ENCODE measurements around the gene UPF3A. TPM values are rescaled to one million over a fixed set of nuclear protein-coding genes. Genes with fewer than 3 reads are reported as not detected.

Gene UPF3A
- total and polyA plus RNA-seq, 2 of the 4 experiments (the other 2 are of a cell fraction): 11.7 to 51.6 TPM

GRCh38 chr13:114303700-114304327, 22.4 kb downstream of the UPF3A start:
- Histone ChIP-seq H2BK5ac (ENCODE audit: low read depth, low read length, poor library complexity, severe bottlenecking) (no peak overlapping the region), H2AFZ (replicated peaks; ENCODE audit: low read length, poor library complexity) (no peak overlapping the region), H2BK20ac (ENCODE audit: low read depth, low read length) (no peak overlapping the region), H3K14ac (replicated peaks; ENCODE audit: low read depth, low read length) (no peak overlapping the region), H3K79me1 (ENCODE audit: low read depth in 1 of 2, low read length in 2 of 2) (peaks cover 6 to 15% of the 10 kb centered on the region in 2 experiments; a peak in 3 of 4 replicates), H4K5ac (ENCODE audit: low read depth, low read length) (no peak overlapping the region), H3K23ac (ENCODE audit: low read depth, low read length) (no peak overlapping the region), H4K8ac (ENCODE audit: low read depth in 2 of 2, low read length in 2 of 2) (no peak overlapping the region), H3K18ac (ENCODE audit: low read depth, low read length) (no peak overlapping the region), H3K27ac (ENCODE audit: insufficient read depth, low read length) (no peak overlapping the region), H2BK15ac (ENCODE audit: low read depth, low read length) (no peak overlapping the region), H2AK5ac (ENCODE audit: low read depth, low read length) (no peak overlapping the region), H3K4ac (ENCODE audit: low read depth, low read length) (no peak overlapping the region), H3K9me1 (ENCODE audit: insufficient read depth, low read length) (peaks cover 3% of the 10 kb centered on the region; the same call in 1 of the 2 replicates), H2BK120ac (ENCODE audit: low read depth, low read length) (no peak overlapping the region), H3K4me3 (ENCODE audit: insufficient read depth, low read depth, low read length) (no peak overlapping the region), H3K56ac (ENCODE audit: extremely low read depth, insufficient read depth, low read length) (no peak overlapping the region), H3K4me2 (ENCODE audit: low read depth, low read length) (no peak overlapping the region), H3K36me3 (ENCODE audit: control insufficient read depth, insufficient read depth, low read length) (peaks cover 39% of the 10 kb centered on the region), H3K27me3 (ENCODE audit: control insufficient read depth, insufficient read depth, low read length) (no peaks in the 10 kb centered on the region), H4K91ac (ENCODE audit: insufficient read depth, low read depth, low read length) (no peak overlapping the region), H3K9me3 (ENCODE audit: control insufficient read depth, insufficient read depth, low read length) (no peaks in the 10 kb centered on the region), H2AK9ac (replicated peaks; ENCODE audit: low read depth, low read length, poor library complexity) (no peak overlapping the region), H3K4me1 (ENCODE audit: control insufficient read depth, insufficient read depth, low read length) (no peaks in the 10 kb centered on the region), H3K9ac (ENCODE audit: low read depth, low read length) (no peak overlapping the region), H4K20me1 (ENCODE audit: insufficient read depth, low read length) (no peaks in the 10 kb centered on the region)
- CTCF ChIA-PET: no interaction called here
- dilution Hi-C loops (cut with HindIII; ENCODE audit: low sequenced_read_pairs, unreplicated experiment): no loop called here
- ATAC-seq (ENCODE audit: low read depth) (no peak), DNase-seq (no peak)
- TF ChIP-seq MXI1 (IDR thresholded peaks at IDR 0.05; ENCODE audit: borderline replicate concordance, low read depth, low read length): no peak
- TF ChIP-seq FOS (IDR thresholded peaks at IDR 0.05; ENCODE audit: low read depth, low read length): no peak
- TF ChIP-seq NFE2L2 (IDR thresholded peaks at IDR 0.05; ENCODE audit: low read depth, low read length): no peak
- no peak for TF ChIP-seq POLR2A (IDR thresholded peaks at IDR 0.05; ENCODE audit: low read depth, low read length)
- TF ChIP-seq RCOR1 (IDR thresholded peaks at IDR 0.05; ENCODE audit: insufficient replicate concordance, low read length): no peak
- TF ChIP-seq RFX5 (IDR thresholded peaks at IDR 0.05; ENCODE audit: low read depth, low read length): no peak
- TF ChIP-seq SMC3 (IDR thresholded peaks at IDR 0.05; ENCODE audit: low read depth, low read length): no peak
- TF ChIP-seq CEBPB (IDR thresholded peaks at IDR 0.05; ENCODE audit: low read depth, low read length): no peak
- no peak for TF ChIP-seq CHD1 (IDR thresholded peaks at IDR 0.05; ENCODE audit: low read depth, low read length)
- no peak for TF ChIP-seq MAFK (IDR thresholded peaks at IDR 0.05; ENCODE audit: low read depth, low read length)
- TF ChIP-seq, protein P1, sequence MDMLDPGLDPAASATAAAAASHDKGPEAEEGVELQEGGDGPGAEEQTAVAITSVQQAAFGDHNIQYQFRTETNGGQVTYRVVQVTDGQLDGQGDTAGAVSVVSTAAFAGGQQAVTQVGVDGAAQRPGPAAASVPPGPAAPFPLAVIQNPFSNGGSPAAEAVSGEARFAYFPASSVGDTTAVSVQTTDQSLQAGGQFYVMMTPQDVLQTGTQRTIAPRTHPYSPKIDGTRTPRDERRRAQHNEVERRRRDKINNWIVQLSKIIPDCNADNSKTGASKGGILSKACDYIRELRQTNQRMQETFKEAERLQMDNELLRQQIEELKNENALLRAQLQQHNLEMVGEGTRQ (IDR thresholded peaks at IDR 0.05; ENCODE audit: low read depth, low read length): no peak
- no peak for TF ChIP-seq MAZ (IDR thresholded peaks at IDR 0.05; ENCODE audit: borderline replicate concordance, low read depth, low read length)
- TF ChIP-seq, protein P2, sequence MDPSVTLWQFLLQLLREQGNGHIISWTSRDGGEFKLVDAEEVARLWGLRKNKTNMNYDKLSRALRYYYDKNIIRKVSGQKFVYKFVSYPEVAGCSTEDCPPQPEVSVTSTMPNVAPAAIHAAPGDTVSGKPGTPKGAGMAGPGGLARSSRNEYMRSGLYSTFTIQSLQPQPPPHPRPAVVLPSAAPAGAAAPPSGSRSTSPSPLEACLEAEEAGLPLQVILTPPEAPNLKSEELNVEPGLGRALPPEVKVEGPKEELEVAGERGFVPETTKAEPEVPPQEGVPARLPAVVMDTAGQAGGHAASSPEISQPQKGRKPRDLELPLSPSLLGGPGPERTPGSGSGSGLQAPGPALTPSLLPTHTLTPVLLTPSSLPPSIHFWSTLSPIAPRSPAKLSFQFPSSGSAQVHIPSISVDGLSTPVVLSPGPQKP (IDR thresholded peaks at IDR 0.05; ENCODE audit: borderline replicate concordance, low read depth, low read length): no peak
- TF ChIP-seq, protein P3, sequence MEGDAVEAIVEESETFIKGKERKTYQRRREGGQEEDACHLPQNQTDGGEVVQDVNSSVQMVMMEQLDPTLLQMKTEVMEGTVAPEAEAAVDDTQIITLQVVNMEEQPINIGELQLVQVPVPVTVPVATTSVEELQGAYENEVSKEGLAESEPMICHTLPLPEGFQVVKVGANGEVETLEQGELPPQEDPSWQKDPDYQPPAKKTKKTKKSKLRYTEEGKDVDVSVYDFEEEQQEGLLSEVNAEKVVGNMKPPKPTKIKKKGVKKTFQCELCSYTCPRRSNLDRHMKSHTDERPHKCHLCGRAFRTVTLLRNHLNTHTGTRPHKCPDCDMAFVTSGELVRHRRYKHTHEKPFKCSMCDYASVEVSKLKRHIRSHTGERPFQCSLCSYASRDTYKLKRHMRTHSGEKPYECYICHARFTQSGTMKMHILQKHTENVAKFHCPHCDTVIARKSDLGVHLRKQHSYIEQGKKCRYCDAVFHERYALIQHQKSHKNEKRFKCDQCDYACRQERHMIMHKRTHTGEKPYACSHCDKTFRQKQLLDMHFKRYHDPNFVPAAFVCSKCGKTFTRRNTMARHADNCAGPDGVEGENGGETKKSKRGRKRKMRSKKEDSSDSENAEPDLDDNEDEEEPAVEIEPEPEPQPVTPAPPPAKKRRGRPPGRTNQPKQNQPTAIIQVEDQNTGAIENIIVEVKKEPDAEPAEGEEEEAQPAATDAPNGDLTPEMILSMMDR (conservative IDR thresholded peaks at IDR 0.05; ENCODE audit: low read depth, low read length): no peak
- POLR2A ChIA-PET (ENCODE audit: unreplicated experiment): no interaction called here
- intact Hi-C loops (cut with micrococcal nuclease): no loop called here
- BruUV-seq (replicated peaks): no TSS peak
- WGBS, 2 experiments (ENCODE audit: extremely low coverage in 2 of 2, insufficient read length in 1 of 2): 93% methylated on average over 3 of the region's 11 CpGs; no CpG with 5 or more reads in 1 of the 2 experiments
- in situ Hi-C loops (cut with MboI; ENCODE audit: low sequenced_read_pairs): no loop called here
